Measurements from ENCODE around the gene DNM3. TPM values are rescaled to one million over a fixed set of nuclear protein-coding genes. Genes with fewer than 3 reads are reported as not detected.

Gene DNM3
- total RNA-seq, 1 experiment from 2014 or later: 0.71 TPM

DNA sequence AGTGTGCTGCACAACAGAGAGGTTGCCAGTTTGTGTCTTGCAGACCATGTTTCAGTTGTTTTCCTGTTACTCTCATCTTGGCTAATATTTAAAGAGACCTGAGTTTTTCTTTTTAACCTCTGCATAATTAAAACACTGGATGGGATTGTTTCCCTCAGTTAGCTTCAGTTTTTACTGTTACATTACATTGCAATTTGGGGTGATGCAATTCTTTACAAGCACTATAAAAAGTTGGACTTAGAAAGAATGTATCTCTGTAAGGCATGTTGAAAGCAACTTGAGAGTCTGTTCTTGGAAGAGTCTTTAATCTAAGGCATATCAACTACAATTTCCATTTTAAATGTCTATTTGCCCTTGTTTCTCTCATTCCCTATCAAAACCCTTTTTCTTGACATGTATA, 99.1 kb downstream of the DNM3 start:
- Histone ChIP-seq H3K27me3 (replicated peaks; ENCODE audit: insufficient read depth, low read depth, low read length, poor library complexity) (no peaks in the 10 kb centered on the region), H3K4me1 (ENCODE audit: insufficient read depth, low read length, poor library complexity, severe bottlenecking) (no peaks in the 10 kb centered on the region), H3K4me3 (ENCODE audit: low read depth, low read length, poor library complexity, severe bottlenecking) (no peak overlapping the region), H3K36me3 (ENCODE audit: insufficient read depth, low read length, poor library complexity, severe bottlenecking) (no peaks in the 10 kb centered on the region), H3K9me3 (ENCODE audit: low read depth, low read length, poor library complexity, severe bottlenecking) (no peaks in the 10 kb centered on the region), H3K27ac (ENCODE audit: low read depth, low read length, poor library complexity, severe bottlenecking) (no peak overlapping the region)
- DNase-seq (ENCODE audit: low spot score): no peak
- no peak for TF ChIP-seq EZH2 (IDR thresholded peaks at IDR 0.05; ENCODE audit: borderline replicate concordance, low read depth, low read length, poor library complexity, severe bottlenecking)
- TF ChIP-seq, protein P1, sequence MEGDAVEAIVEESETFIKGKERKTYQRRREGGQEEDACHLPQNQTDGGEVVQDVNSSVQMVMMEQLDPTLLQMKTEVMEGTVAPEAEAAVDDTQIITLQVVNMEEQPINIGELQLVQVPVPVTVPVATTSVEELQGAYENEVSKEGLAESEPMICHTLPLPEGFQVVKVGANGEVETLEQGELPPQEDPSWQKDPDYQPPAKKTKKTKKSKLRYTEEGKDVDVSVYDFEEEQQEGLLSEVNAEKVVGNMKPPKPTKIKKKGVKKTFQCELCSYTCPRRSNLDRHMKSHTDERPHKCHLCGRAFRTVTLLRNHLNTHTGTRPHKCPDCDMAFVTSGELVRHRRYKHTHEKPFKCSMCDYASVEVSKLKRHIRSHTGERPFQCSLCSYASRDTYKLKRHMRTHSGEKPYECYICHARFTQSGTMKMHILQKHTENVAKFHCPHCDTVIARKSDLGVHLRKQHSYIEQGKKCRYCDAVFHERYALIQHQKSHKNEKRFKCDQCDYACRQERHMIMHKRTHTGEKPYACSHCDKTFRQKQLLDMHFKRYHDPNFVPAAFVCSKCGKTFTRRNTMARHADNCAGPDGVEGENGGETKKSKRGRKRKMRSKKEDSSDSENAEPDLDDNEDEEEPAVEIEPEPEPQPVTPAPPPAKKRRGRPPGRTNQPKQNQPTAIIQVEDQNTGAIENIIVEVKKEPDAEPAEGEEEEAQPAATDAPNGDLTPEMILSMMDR (conservative IDR thresholded peaks at IDR 0.05; ENCODE audit: low read depth, low read length): no peak
- no TSS peak for BruUV-seq (replicated peaks)
- ChIA-PET POLR2A (ENCODE audit: low non-redundant PET) (no interaction called here), CTCF (no interaction called here)
- intact Hi-C loops (cut with micrococcal nuclease; ENCODE audit: unreplicated experiment): no loop called here

DNA sequence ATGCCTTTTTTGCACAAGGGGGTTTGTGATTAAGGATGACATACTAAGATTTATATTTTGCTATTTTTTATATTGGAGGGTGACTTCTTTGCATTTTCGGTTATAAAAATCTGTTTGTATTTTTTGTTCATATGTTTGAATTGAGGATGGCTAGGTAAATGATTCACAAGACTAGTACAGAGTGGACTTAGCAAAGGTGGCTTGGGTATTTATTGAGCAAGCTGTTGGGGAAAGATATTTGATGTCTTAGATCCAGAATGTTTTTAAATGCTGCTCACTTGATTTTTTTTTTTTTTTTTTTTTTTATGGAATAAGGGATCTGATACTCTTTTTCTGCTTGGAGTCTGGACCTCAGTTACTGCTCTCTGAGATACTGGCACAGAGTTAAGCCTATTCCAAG, 100.6 kb downstream of the DNM3 start:
- CTCF ChIA-PET: interaction anchor here (0.7 kb wide), 1 partner anchor 23 kb away, joined by 10 read pairs; no protein-coding TSS in a partner anchor
- DNase-seq (ENCODE audit: low spot score): no peak

GRCh38 chr1:171943973-171944561, 102.8 kb downstream of the DNM3 start:
- CTCF ChIA-PET: no interaction called here
- DNase-seq (ENCODE audit: low spot score): no peak
- Histone ChIP-seq H3K9me3 (ENCODE audit: low read depth, low read length, poor library complexity, severe bottlenecking) (no peaks in the 10 kb centered on the region), H3K36me3 (ENCODE audit: insufficient read depth, low read length, poor library complexity, severe bottlenecking) (no peaks in the 10 kb centered on the region), H3K27ac (ENCODE audit: low read depth, low read length, poor library complexity, severe bottlenecking) (no peak overlapping the region), H3K4me3 (ENCODE audit: low read depth, low read length, poor library complexity, severe bottlenecking) (no peak overlapping the region), H3K27me3 (replicated peaks; ENCODE audit: insufficient read depth, low read depth, low read length, poor library complexity) (no peaks in the 10 kb centered on the region), H3K4me1 (ENCODE audit: insufficient read depth, low read length, poor library complexity, severe bottlenecking) (no peaks in the 10 kb centered on the region)
- POLR2A ChIA-PET (ENCODE audit: low non-redundant PET): no interaction called here
- TF ChIP-seq EZH2 (IDR thresholded peaks at IDR 0.05; ENCODE audit: borderline replicate concordance, low read depth, low read length, poor library complexity, severe bottlenecking): no peak
- TF ChIP-seq, protein P1 (conservative IDR thresholded peaks at IDR 0.05; ENCODE audit: low read depth, low read length): no peak
- no TSS peak for BruUV-seq (replicated peaks)
- intact Hi-C loops (cut with micrococcal nuclease; ENCODE audit: unreplicated experiment): no loop called here

More for the DNA sequence above, 100.6 kb downstream of the DNM3 start:
- no peak overlapping the region for H3K27ac ChIP-seq (ENCODE audit: low read depth, low read length, poor library complexity, severe bottlenecking)
- no peaks in the 10 kb centered on the region for H3K27me3 ChIP-seq (replicated peaks; ENCODE audit: insufficient read depth, low read depth, low read length, poor library complexity)
- H3K4me1 ChIP-seq (ENCODE audit: insufficient read depth, low read length, poor library complexity, severe bottlenecking): no peaks in the 10 kb centered on the region
- POLR2A ChIA-PET (ENCODE audit: low non-redundant PET): no interaction called here
- no peak overlapping the region for H3K4me3 ChIP-seq (ENCODE audit: low read depth, low read length, poor library complexity, severe bottlenecking)
- TF ChIP-seq EZH2 (IDR thresholded peaks at IDR 0.05; ENCODE audit: borderline replicate concordance, low read depth, low read length, poor library complexity, severe bottlenecking): no peak
- TF ChIP-seq, protein P1 (conservative IDR thresholded peaks at IDR 0.05; ENCODE audit: low read depth, low read length): no peak
- intact Hi-C loops (cut with micrococcal nuclease; ENCODE audit: unreplicated experiment): no loop called here
- BruUV-seq (replicated peaks): no TSS peak
- H3K36me3 ChIP-seq (ENCODE audit: insufficient read depth, low read length, poor library complexity, severe bottlenecking): no peaks in the 10 kb centered on the region
- no peaks in the 10 kb centered on the region for H3K9me3 ChIP-seq (ENCODE audit: low read depth, low read length, poor library complexity, severe bottlenecking)

Data from A673 (cell line).